ENCODE data around the gene RESP18.

Gene RESP18

GRCh38 chr2:219332542-219332941, at the start of gene RESP18:
Gene RESP18 (minus strand): TSS chr2:219332744.
- DNase-seq: no peak

GRCh38 chr2:219381448-219381847, 48.9 kb upstream of the RESP18 start:
- DNase-seq: no peak

GRCh38 chr2:219380926-219381325, 48.4 kb upstream of the RESP18 start:
- no peak for DNase-seq

GRCh38 chr2:219378163-219378851, 45.8 kb upstream of the RESP18 start:
- DNase-seq: no peak

GRCh38 chr2:219369447-219369861, 36.9 kb upstream of the RESP18 start:
- DNase-seq: no peak

GRCh38 chr2:219368690-219369191, 36.2 kb upstream of the RESP18 start:
- no peak for DNase-seq

- DNase-seq: no peak
Measured at GRCh38 chr2:219362524-219363164, 30.1 kb upstream of the RESP18 start.

- no peak for DNase-seq
Measured at GRCh38 chr2:219362072-219362471, 29.5 kb upstream of the RESP18 start.

GRCh38 chr2:219358170-219359075, 25.9 kb upstream of the RESP18 start:
- no peak for DNase-seq

GRCh38 chr2:219356834-219357233, 24.3 kb upstream of the RESP18 start:
- no peak for DNase-seq

- no peak for DNase-seq
Measured at GRCh38 chr2:219354582-219354981, 22.0 kb upstream of the RESP18 start.

- DNase-seq: no peak
Measured at GRCh38 chr2:219353129-219353528, 20.6 kb upstream of the RESP18 start.

- DNase-seq: peak; percentile 69
Measured at GRCh38 chr2:219352448-219353023, 20.0 kb upstream of the RESP18 start.

GRCh38 chr2:219350710-219351221, 18.2 kb upstream of the RESP18 start:
- DNase-seq: no peak

GRCh38 chr2:219350215-219350614, 17.7 kb upstream of the RESP18 start:
- no peak for DNase-seq

GRCh38 chr2:219344751-219345430, 12.3 kb upstream of the RESP18 start:
- peak; percentile 76 for DNase-seq

- DNase-seq: no peak
Measured at GRCh38 chr2:219335373-219335786, 2.8 kb upstream of the RESP18 start.

GRCh38 chr2:219334076-219334475, 1.5 kb upstream of the RESP18 start:
- no peak for DNase-seq

- no peak for DNase-seq
Measured at GRCh38 chr2:219331560-219332213, 857 bp downstream of the RESP18 start.

- DNase-seq: peak; percentile 20
Measured at GRCh38 chr2:219327719-219328118, 4.8 kb downstream of the RESP18 start.

GRCh38 chr2:219325657-219326315, 6.8 kb downstream of the RESP18 start:
- DNase-seq: no peak
